HepG2 (cell line): ENCODE results near the gene TTLL4. TPM values are rescaled to one million over a fixed set of nuclear protein-coding genes. Genes with fewer than 3 reads are reported as not detected.

Experiments used
- CERS6 ChIP-seq: sonication (generic); formaldehyde crosslinking; IDR thresholded peaks from 2 replicates; pipeline ENCODE4 v1.5.0; 2020; ENCODE audit warnings: missing genetic modification reagents
- DMAP1 ChIP-seq: IDR thresholded peaks from 2 replicates; pipeline ENCODE4 v1.6.1; 2016
- MAX ChIP-seq: IDR thresholded peaks from 2 replicates; pipeline ENCODE4 v1.6.1; 2012; ENCODE audit warnings: inconsistent platforms
- MXI1 ChIP-seq: IDR thresholded peaks from 3 replicates; pipeline ENCODE4 v1.6.1; 2012; ENCODE audit warnings: low read depth, low read length, inconsistent platforms, borderline replicate concordance
- NFATC3 ChIP-seq: sonication (generic); formaldehyde crosslinking; IDR thresholded peaks from 2 replicates; pipeline ENCODE4 v1.5.1; 2020; ENCODE audit warnings: mild to moderate bottlenecking, missing genetic modification reagents
- NRL ChIP-seq: sonication (generic); formaldehyde crosslinking; IDR thresholded peaks from 2 replicates; pipeline ENCODE4 v1.5.0; 2020; ENCODE audit warnings: missing genetic modification reagents, mild to moderate bottlenecking, moderate library complexity, borderline replicate concordance
- RORA ChIP-seq: sonication (generic); formaldehyde crosslinking; IDR thresholded peaks from 2 replicates; pipeline ENCODE4 v1.5.0; 2020; ENCODE audit warnings: mild to moderate bottlenecking, missing genetic modification reagents, moderate library complexity
- SALL1 ChIP-seq: sonication (generic); formaldehyde crosslinking; IDR thresholded peaks from 2 replicates; pipeline ENCODE4 v1.8.0; 2022; ENCODE audit warnings: mild to moderate bottlenecking, missing genetic modification reagents
- SMYD3 ChIP-seq: sonication (generic); formaldehyde crosslinking; IDR thresholded peaks from 2 replicates; pipeline ENCODE4 v1.8.1; 2023; ENCODE audit warnings: mild to moderate bottlenecking, missing genetic modification reagents
- ZBTB10 ChIP-seq: sonication (generic); formaldehyde crosslinking; IDR thresholded peaks from 2 replicates; pipeline ENCODE4 v1.4.0; 2020; ENCODE audit warnings: missing genetic modification reagents, borderline replicate concordance
- ZBTB2 ChIP-seq: sonication (generic); formaldehyde crosslinking; IDR thresholded peaks from 2 replicates; pipeline ENCODE4 v1.8.0; 2022; ENCODE audit warnings: low read depth, missing genetic modification reagents
- ZBTB21 ChIP-seq: sonication (generic); formaldehyde crosslinking; IDR thresholded peaks from 2 replicates; pipeline ENCODE4 v1.4.0; 2020; ENCODE audit warnings: missing genetic modification reagents
- ZFY ChIP-seq: sonication (generic); formaldehyde crosslinking; IDR thresholded peaks from 2 replicates; pipeline ENCODE4 v1.4.0; 2020; ENCODE audit warnings: missing genetic modification reagents
- ZNF766 ChIP-seq: sonication (generic); formaldehyde crosslinking; IDR thresholded peaks from 2 replicates; pipeline ENCODE4 v1.5.0; 2020; ENCODE audit warnings: missing genetic modification reagents, borderline replicate concordance
- ZNF777 ChIP-seq: sonication (generic); formaldehyde crosslinking; IDR thresholded peaks from 2 replicates; pipeline ENCODE4 v1.4.0; 2020; ENCODE audit warnings: missing genetic modification reagents
- ZNF879 ChIP-seq: sonication (generic); formaldehyde crosslinking; IDR thresholded peaks from 2 replicates; pipeline ENCODE4 v1.8.1; 2023; ENCODE audit warnings: missing genetic modification reagents
- polyA plus RNA-seq, 8 experiments: library from polyadenylated mRNA; depleted of rRNA in 3 of 8; stranded (reverse) in 7 of 8; unstranded in 1 of 8; fragments of >200 nt; fragmentation: Illumina TruSeq in 4 of 8; extraction: Trizol in 4 of 8; gene quantifications; 2 replicates each; pipeline versions ENCODE4 v1.2.1 to v1.2.3, GENCODE V29; 2011 to 2016; ENCODE audit warnings: low read depth in 4 of 8, missing spikeins in 1 of 8, mixed read lengths in 1 of 8; ENCODE audit not compliant: insufficient read depth in 1 of 8
- total RNA-seq, 5 experiments: library from RNA; depleted of rRNA; stranded (reverse); fragments of >200 nt; fragmentation: Illumina TruSeq; extraction: Trizol; gene quantifications; 2 replicates each; pipeline ENCODE4 v1.2.3, GENCODE V29; 2016; ENCODE audit warnings: low read depth in 1 of 5
- TF ChIP-seq, protein P1 (sequence below): sonication (generic); formaldehyde crosslinking; IDR thresholded peaks from 2 replicates; pipeline ENCODE4 v1.4.0; 2020; ENCODE audit warnings: mild to moderate bottlenecking, missing genetic modification reagents

TTLL4 gene
- total and polyA plus RNA-seq, 2 of the 13 experiments (the other 11 are each of a cell fraction or from before 2014, with no cell fraction given) = 77.5 to 84.6 TPM

- TF ChIP-seq, protein P1, sequence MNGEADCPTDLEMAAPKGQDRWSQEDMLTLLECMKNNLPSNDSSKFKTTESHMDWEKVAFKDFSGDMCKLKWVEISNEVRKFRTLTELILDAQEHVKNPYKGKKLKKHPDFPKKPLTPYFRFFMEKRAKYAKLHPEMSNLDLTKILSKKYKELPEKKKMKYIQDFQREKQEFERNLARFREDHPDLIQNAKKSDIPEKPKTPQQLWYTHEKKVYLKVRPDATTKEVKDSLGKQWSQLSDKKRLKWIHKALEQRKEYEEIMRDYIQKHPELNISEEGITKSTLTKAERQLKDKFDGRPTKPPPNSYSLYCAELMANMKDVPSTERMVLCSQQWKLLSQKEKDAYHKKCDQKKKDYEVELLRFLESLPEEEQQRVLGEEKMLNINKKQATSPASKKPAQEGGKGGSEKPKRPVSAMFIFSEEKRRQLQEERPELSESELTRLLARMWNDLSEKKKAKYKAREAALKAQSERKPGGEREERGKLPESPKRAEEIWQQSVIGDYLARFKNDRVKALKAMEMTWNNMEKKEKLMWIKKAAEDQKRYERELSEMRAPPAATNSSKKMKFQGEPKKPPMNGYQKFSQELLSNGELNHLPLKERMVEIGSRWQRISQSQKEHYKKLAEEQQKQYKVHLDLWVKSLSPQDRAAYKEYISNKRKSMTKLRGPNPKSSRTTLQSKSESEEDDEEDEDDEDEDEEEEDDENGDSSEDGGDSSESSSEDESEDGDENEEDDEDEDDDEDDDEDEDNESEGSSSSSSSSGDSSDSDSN = peak; percentile 86
- TF ChIP-seq SALL1 (CRISPR knock-in tag) (peak; percentile 73), MAX (0 out of 2 replicates have a peak, but pooled peaks have one; percentile 62), NFATC3 (CRISPR knock-in tag) (no peak), ZNF879 (0 out of 2 replicates have a peak, but pooled peaks have one; percentile 8), DMAP1 (CRISPR knock-in tag) (no peak), RORA (CRISPR knock-in tag) (no peak), ZNF777 (CRISPR knock-in tag) (0 out of 2 replicates have a peak, but pooled peaks have one; percentile 24), ZNF766 (CRISPR knock-in tag) (peak; percentile 39; the same call in 1 of the 2 replicates), ZBTB2 (no peak), ZBTB21 (peak; percentile 16; the same call in 1 of the 2 replicates), CERS6 (CRISPR knock-in tag) (no peak), ZFY (CRISPR knock-in tag) (peak; percentile 78), MXI1 (peak; percentile 94; the same call in 2 of the 3 replicates), SMYD3 (CRISPR knock-in tag) (0 out of 2 replicates have a peak, but pooled peaks have one; percentile 40), ZBTB10 (CRISPR knock-in tag) (no peak), NRL (CRISPR knock-in tag) (peak; percentile 68; the same call in 1 of the 2 replicates)
Measured at GRCh38 chr2:218671654-218672566, 38.7 kb upstream of the TTLL4 start, which contains the start of the genes RNF25 and STK36 (continued).
